ENCODE results near the gene CCL3.

GRCh38 chr17:36070427-36070826 is 19.5 kb downstream of the CCL3 start:
- no peak for TF ChIP-seq CTCF (IDR thresholded peaks at IDR 0.05)
- TF ChIP-seq POLR2A (IDR thresholded peaks at IDR 0.05): no peak
- no peak for TF ChIP-seq POLR2AphosphoS5 (IDR thresholded peaks at IDR 0.05)

All from prostate gland (tissue), 2 donors.